HL-60 (cell line): ENCODE data around the gene SCNN1G.

Experiments
- CTCF ChIP-seq: IDR thresholded peaks from one replicate; pipeline ENCODE4 v1.5.1; 2011; ENCODE audit warnings: low read length, control low read depth, inconsistent platforms; ENCODE audit not compliant: insufficient read depth
- GABPA ChIP-seq: IDR thresholded peaks from 2 replicates; pipeline ENCODE4 v1.6.1; 2012; ENCODE audit warnings: low read depth
- POLR2AphosphoS5 ChIP-seq: IDR thresholded peaks from 2 replicates; pipeline ENCODE4 v1.6.1; 2012; ENCODE audit warnings: low read depth
- SPI1 ChIP-seq: IDR thresholded peaks from 2 replicates; pipeline ENCODE4 v1.6.1; 2012; ENCODE audit warnings: low read depth, mild to moderate bottlenecking, borderline replicate concordance
- TF ChIP-seq, protein P1 (sequence below): IDR thresholded peaks from 2 replicates; pipeline ENCODE4 v1.6.1; 2012; ENCODE audit warnings: low read depth; ENCODE audit not compliant: insufficient replicate concordance

DNA sequence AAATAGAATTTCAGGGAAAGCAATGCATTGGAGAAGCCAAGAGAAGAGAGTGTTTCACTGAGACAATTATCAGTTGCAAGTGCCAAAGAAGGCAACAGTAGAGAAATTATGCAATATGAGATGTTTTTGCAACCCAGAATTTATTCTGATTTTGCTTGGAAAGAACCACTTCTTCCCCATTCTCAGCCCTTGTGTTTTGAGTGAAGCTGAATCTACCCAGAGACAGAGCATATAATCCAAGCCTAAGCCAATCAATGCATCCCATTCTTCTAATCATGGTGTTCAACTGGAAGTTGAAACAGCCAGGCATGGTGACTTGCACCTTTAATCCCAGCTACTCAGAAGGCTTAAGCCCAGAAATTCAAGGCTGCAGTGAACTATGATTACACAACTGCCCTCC lies 6.9 kb upstream of the SCNN1G start:
- no peak for TF ChIP-seq CTCF
- TF ChIP-seq POLR2AphosphoS5, result no peak
- no peak for TF ChIP-seq SPI1
- TF ChIP-seq, protein P1, sequence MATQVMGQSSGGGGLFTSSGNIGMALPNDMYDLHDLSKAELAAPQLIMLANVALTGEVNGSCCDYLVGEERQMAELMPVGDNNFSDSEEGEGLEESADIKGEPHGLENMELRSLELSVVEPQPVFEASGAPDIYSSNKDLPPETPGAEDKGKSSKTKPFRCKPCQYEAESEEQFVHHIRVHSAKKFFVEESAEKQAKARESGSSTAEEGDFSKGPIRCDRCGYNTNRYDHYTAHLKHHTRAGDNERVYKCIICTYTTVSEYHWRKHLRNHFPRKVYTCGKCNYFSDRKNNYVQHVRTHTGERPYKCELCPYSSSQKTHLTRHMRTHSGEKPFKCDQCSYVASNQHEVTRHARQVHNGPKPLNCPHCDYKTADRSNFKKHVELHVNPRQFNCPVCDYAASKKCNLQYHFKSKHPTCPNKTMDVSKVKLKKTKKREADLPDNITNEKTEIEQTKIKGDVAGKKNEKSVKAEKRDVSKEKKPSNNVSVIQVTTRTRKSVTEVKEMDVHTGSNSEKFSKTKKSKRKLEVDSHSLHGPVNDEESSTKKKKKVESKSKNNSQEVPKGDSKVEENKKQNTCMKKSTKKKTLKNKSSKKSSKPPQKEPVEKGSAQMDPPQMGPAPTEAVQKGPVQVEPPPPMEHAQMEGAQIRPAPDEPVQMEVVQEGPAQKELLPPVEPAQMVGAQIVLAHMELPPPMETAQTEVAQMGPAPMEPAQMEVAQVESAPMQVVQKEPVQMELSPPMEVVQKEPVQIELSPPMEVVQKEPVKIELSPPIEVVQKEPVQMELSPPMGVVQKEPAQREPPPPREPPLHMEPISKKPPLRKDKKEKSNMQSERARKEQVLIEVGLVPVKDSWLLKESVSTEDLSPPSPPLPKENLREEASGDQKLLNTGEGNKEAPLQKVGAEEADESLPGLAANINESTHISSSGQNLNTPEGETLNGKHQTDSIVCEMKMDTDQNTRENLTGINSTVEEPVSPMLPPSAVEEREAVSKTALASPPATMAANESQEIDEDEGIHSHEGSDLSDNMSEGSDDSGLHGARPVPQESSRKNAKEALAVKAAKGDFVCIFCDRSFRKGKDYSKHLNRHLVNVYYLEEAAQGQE, result no peak
- TF ChIP-seq GABPA, result no peak
